PC-9 (cell line): Measurements from ENCODE around the gene TSC1. TPM values are rescaled to one million over a fixed set of nuclear protein-coding genes. Genes with fewer than 3 reads are reported as not detected.

Source experiments
- BruUV-seq: library from RNA; stranded (reverse); fragments of 400-500 nt; replicated peaks from 2 replicates; lab custom pipeline; 2021; lab: Mats Ljungman, UMichigan
- CTCF ChIA-PET: fragments of 300-600 bp; sonication (Branson Sonifier 250); formaldehyde crosslinking; loops from one replicate; lab custom pipeline; 2022; ENCODE audit warnings: antibody characterized with exemption; lab: Charles Lee
- POLR2A ChIA-PET: fragments of 300-600 bp; sonication (Branson Sonifier 250); formaldehyde crosslinking; loops from one replicate; lab custom pipeline; 2022; ENCODE audit warnings: antibody characterized with exemption; ENCODE audit not compliant: unreplicated experiment; lab: Charles Lee
- DNase-seq, 2 experiments: peaks; one replicate each; pipeline versions ENCODE4 v3.0.0 to v3.0.0-alpha.2; 2015 to 2022; ENCODE audit warnings: mixed read lengths in 1 of 2
- H2AFZ ChIP-seq: fragments of 200-600 bp; sonication (generic); 2 replicates; pipeline ENCODE4 v1.8.1; 2017; ENCODE audit warnings: antibody characterized with exemption
- H3F3A ChIP-seq: fragments of 200-600 bp; sonication (generic); 2 replicates; pipeline ENCODE4 v1.8.1; 2017; ENCODE audit warnings: antibody characterized with exemption, mild to moderate bottlenecking, low read depth; ENCODE audit not compliant: insufficient read depth
- H3K27ac ChIP-seq: fragments of 200-600 bp; sonication (generic); 2 replicates; pipeline ENCODE4 v1.6.1; 2016; ENCODE audit warnings: mixed run types
- H3K27me3 ChIP-seq: fragments of 200-600 bp; sonication (generic); 2 replicates; pipeline ENCODE4 v1.6.1; 2016; ENCODE audit warnings: low read depth, mixed run types; ENCODE audit not compliant: insufficient read depth
- H3K36me3 ChIP-seq: fragments of 200-600 bp; sonication (generic); 2 replicates; pipeline ENCODE4 v1.6.1; 2016; ENCODE audit warnings: low read depth, mixed run types
- H3K4me1 ChIP-seq: fragments of 200-600 bp; sonication (generic); replicated peaks from 2 replicates; pipeline ENCODE4 v1.6.1; 2016; ENCODE audit warnings: mixed run types; ENCODE audit not compliant: insufficient read depth
- H3K4me2 ChIP-seq: fragments of 200-600 bp; sonication (generic); 2 replicates; pipeline ENCODE4 v1.6.1; 2017; ENCODE audit warnings: mixed run types
- H3K4me3 ChIP-seq: fragments of 200-600 bp; sonication (generic); 2 replicates; pipeline ENCODE4 v1.6.1; 2016; ENCODE audit warnings: mixed run types
- H3K79me2 ChIP-seq: fragments of 200-600 bp; sonication (generic); 2 replicates; pipeline ENCODE4 v1.6.1; 2017; ENCODE audit warnings: low read depth, mixed run types
- H3K9me2 ChIP-seq: fragments of 200-600 bp; sonication (generic); 2 replicates; pipeline ENCODE4 v1.8.1; 2017; ENCODE audit warnings: mild to moderate bottlenecking; ENCODE audit not compliant: insufficient read depth
- H3K9me3 ChIP-seq: fragments of 200-600 bp; sonication (generic); 2 replicates; pipeline ENCODE4 v1.8.1; 2016; ENCODE audit warnings: low read depth; ENCODE audit not compliant: insufficient read depth
- H4K20me1 ChIP-seq: fragments of 200-600 bp; sonication (generic); 2 replicates; pipeline ENCODE4 v1.8.1; 2017; ENCODE audit not compliant: insufficient read depth
- CTCF ChIP-seq: fragments of 200-600 bp; sonication (generic); conservative IDR thresholded peaks from 2 replicates; pipeline ENCODE4 v1.6.1; 2017; ENCODE audit warnings: mixed run types, antibody characterized with exemption, mild to moderate bottlenecking, moderate library complexity
- EZH2 ChIP-seq: fragments of 200-600 bp; sonication (generic); IDR thresholded peaks from 2 replicates; pipeline ENCODE4 v1.8.0; 2017; ENCODE audit warnings: antibody characterized with exemption, low read depth
- intact Hi-C: fragments of 100-400 bp; cut with micrococcal nuclease; formaldehyde crosslinking; loops from one replicate; pipeline ENCODE4 v1.10.0; 2022; ENCODE audit not compliant: unreplicated experiment
- total RNA-seq: library from RNA; stranded (reverse); gene quantifications from 2 replicates; pipeline ENCODE4 v1.2.3, GENCODE V29; 2021

Gene TSC1
- total RNA-seq, 1 experiment from 2014 or later: 61.0 TPM

GRCh38 chr9:132914924-132915323, 29.5 kb downstream of the TSC1 start:
- TF ChIP-seq CTCF (no peak), EZH2 (no peak)
- intact Hi-C loops: no loop called here
- Histone ChIP-seq H2AFZ (no peak overlapping the region), H4K20me1 (peaks cover 2% of the 10 kb centered on the region; the same call in 1 of the 2 replicates), H3F3A (no peaks in the 10 kb centered on the region), H3K4me1 (no peaks in the 10 kb centered on the region), H3K9me3 (no peaks in the 10 kb centered on the region), H3K36me3 (peaks cover 7% of the 10 kb centered on the region; the same call in 1 of the 2 replicates), H3K79me2 (no peaks in the 10 kb centered on the region), H3K4me3 (no peak overlapping the region), H3K4me2 (no peak overlapping the region), H3K27me3 (no peaks in the 10 kb centered on the region), H3K9me2 (no peaks in the 10 kb centered on the region), H3K27ac (no peak overlapping the region)
- no peak for DNase-seq
- no TSS peak for BruUV-seq
- ChIA-PET CTCF (interaction anchor here (0.6 kb wide), 2 partner anchors 33 to 149 kb away, joined by 3 to 4 read pairs; no protein-coding TSS in a partner anchor), POLR2A (interaction anchor here (0.6 kb wide), 1 partner anchor 145 kb away, joined by 3 read pairs; no protein-coding TSS in a partner anchor)

DNA sequence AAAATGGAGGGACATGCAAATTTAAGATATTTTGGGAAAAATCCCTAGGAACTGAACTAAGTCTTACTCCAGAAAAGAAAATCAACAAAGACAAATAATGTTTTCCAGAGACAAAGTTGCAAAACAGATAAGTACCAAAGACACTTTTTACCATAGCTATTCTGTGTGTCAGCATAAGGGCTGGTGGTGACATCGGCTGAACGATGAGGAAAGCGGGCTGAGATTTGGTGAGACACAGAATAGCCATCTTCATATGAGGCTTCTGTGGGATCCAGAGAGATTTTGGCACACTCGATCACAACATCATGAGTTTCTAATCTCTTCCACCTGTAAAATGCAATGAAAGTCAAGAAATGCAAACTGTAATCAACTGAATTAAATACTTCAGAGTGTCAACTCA, 32.3 kb downstream of the TSC1 start:
- no peak overlapping the region for H3K27ac ChIP-seq
- no peak overlapping the region for H3K4me2 ChIP-seq
- no peak overlapping the region for H3K4me3 ChIP-seq
- no peaks in the 10 kb centered on the region for H3F3A ChIP-seq
- CTCF ChIA-PET: no interaction called here
- H3K4me1 ChIP-seq: no peaks in the 10 kb centered on the region
- POLR2A ChIA-PET: no interaction called here
- H3K27me3 ChIP-seq: no peaks in the 10 kb centered on the region
- H3K36me3 ChIP-seq: peaks cover 3% of the 10 kb centered on the region; the same call in 1 of the 2 replicates
- H3K9me3 ChIP-seq: no peaks in the 10 kb centered on the region
- DNase-seq: no peak
- H3K9me2 ChIP-seq: no peaks in the 10 kb centered on the region
- H3K79me2 ChIP-seq: no peaks in the 10 kb centered on the region
- intact Hi-C loops: no loop called here
- no peak for TF ChIP-seq CTCF
- TF ChIP-seq EZH2: no peak
- H4K20me1 ChIP-seq: 0 out of 2 replicates have a peak, but pooled peaks cover 2% of the 10 kb centered on the region
- no peak overlapping the region for H2AFZ ChIP-seq
- no TSS peak for BruUV-seq

DNA sequence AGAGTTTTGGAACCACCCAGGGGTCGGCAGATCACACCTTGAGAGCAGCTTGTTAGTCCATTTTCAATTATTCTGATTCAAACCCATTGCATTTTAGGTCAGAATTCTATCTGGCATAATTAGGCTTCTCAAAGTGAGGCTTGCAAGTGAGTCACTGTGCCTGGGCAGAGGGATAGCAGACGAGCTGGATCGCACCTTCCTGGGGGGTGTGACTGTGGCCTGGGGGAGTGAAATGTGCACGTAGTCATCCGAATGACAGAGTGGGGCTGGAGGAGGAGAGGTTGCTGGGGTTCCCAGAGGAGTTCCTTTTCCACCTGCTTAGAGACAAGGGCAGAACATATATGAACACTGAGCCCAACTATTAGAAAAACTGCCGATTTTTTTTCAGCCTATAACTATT, 34.0 kb downstream of the TSC1 start:
- H3K79me2 ChIP-seq: no peaks in the 10 kb centered on the region
- no peak overlapping the region for H3K4me3 ChIP-seq
- CTCF ChIA-PET: interaction anchor here (0.6 kb wide), 1 partner anchor 37 kb away, joined by 4 read pairs; no protein-coding TSS in a partner anchor
- BruUV-seq: no TSS peak
- no peaks in the 10 kb centered on the region for H3K9me3 ChIP-seq
- H3K36me3 ChIP-seq: peaks cover 2% of the 10 kb centered on the region; the same call in 1 of the 2 replicates
- no peak overlapping the region for H3K4me2 ChIP-seq
- H3F3A ChIP-seq: no peaks in the 10 kb centered on the region
- H3K9me2 ChIP-seq: no peaks in the 10 kb centered on the region
- H3K27ac ChIP-seq: no peak overlapping the region
- no peak for DNase-seq
- no peak overlapping the region for H2AFZ ChIP-seq
- H4K20me1 ChIP-seq: 0 out of 2 replicates have a peak, but pooled peaks cover under 1% of the 10 kb centered on the region
- TF ChIP-seq CTCF: no peak
- no peak for TF ChIP-seq EZH2
- intact Hi-C loops: no loop called here
- no peaks in the 10 kb centered on the region for H3K4me1 ChIP-seq
- POLR2A ChIA-PET: no interaction called here
- H3K27me3 ChIP-seq: no peaks in the 10 kb centered on the region
